Activated naive CD8-positive, alpha-beta T cell treated with anti-CD3 and anti-CD28 coated beads, Interleukin-2, amount 10 ng/mL, durations not matched to agents 7 days and 5 days (primary cell): ENCODE data around the gene ATP2B1. TPM values are rescaled to one million over a fixed set of nuclear protein-coding genes. Genes with fewer than 3 reads are reported as not detected.

ENCODE experiments used
- ATAC-seq: fragments of 150-1000 bp; cut with Tn5 transposase; one replicate; pipeline ENCODE4 v1.10.0; 2021; ENCODE audit warnings: low read depth, moderate library complexity
- POLR2A ChIA-PET: fragments of 350-600 bp; sonication (Branson Sonifier 250); formaldehyde crosslinking; loops from one replicate; lab custom pipeline; 2021; ENCODE audit warnings: antibody characterized with exemption; lab: Charles Lee
- DNase-seq: peaks from one replicate; pipeline ENCODE4 v3.0.0; 2021
- H3K27ac Mint-ChIP-seq: one replicate; pipeline ENCODE4 v1.8.0; 2022; ENCODE audit warnings: mild to moderate bottlenecking, mixed read lengths
- H3K27me3 Mint-ChIP-seq: one replicate; pipeline ENCODE4 v1.8.0; 2022; ENCODE audit warnings: mild to moderate bottlenecking, moderate library complexity, mixed read lengths
- H3K36me3 Mint-ChIP-seq: one replicate; pipeline ENCODE4 v1.8.0; 2021; ENCODE audit warnings: mild to moderate bottlenecking, mixed read lengths
- H3K4me1 Mint-ChIP-seq: one replicate; pipeline ENCODE4 v1.8.0; 2021; ENCODE audit warnings: mixed read lengths
- H3K4me3 Mint-ChIP-seq: one replicate; pipeline ENCODE4 v1.8.0; 2022; ENCODE audit warnings: mild to moderate bottlenecking, moderate library complexity, mixed read lengths
- H3K9me3 Mint-ChIP-seq: one replicate; pipeline ENCODE4 v1.8.0; 2021; ENCODE audit warnings: mixed read lengths
- total RNA-seq, 2 experiments: library from RNA; stranded (reverse); gene quantifications; one replicate each; pipeline ENCODE4 v1.2.3, GENCODE V29; 2021

The ATP2B1 gene
- total RNA-seq, 2 experiments from 2014 or later: 36.7 to 38.9 TPM

DNA sequence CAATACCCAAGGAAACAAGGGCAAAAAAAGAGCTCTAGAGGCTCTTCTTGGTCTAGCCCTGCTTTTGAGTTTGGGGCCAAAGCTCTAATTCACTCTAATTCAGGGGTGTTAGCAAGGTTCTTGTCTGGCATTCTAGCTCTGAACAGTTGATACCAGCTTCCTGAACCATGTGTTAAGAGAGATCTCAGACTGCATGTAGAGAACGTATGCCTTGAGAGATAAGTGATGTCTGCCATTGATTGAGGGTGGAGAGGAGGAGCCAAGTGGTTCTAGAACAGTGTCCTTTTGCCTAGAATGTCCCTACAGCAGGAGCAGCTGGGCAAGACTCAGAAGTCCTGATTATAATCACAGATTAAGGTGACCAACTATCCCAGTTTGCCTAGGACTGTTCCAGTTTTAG lies 164.6 kb downstream of the ATP2B1 start:
- no peaks in the 10 kb centered on the region for H3K36me3 Mint-ChIP-seq
- ATAC-seq: no peak
- H3K9me3 Mint-ChIP-seq: no peaks in the 10 kb centered on the region
- no peak overlapping the region for H3K27ac Mint-ChIP-seq
- DNase-seq: no peak
- POLR2A ChIA-PET: no interaction called here
- peaks cover 10% of the 10 kb centered on the region for H3K4me1 Mint-ChIP-seq
- H3K27me3 Mint-ChIP-seq: no peaks in the 10 kb centered on the region
- no peak overlapping the region for H3K4me3 Mint-ChIP-seq

DNA sequence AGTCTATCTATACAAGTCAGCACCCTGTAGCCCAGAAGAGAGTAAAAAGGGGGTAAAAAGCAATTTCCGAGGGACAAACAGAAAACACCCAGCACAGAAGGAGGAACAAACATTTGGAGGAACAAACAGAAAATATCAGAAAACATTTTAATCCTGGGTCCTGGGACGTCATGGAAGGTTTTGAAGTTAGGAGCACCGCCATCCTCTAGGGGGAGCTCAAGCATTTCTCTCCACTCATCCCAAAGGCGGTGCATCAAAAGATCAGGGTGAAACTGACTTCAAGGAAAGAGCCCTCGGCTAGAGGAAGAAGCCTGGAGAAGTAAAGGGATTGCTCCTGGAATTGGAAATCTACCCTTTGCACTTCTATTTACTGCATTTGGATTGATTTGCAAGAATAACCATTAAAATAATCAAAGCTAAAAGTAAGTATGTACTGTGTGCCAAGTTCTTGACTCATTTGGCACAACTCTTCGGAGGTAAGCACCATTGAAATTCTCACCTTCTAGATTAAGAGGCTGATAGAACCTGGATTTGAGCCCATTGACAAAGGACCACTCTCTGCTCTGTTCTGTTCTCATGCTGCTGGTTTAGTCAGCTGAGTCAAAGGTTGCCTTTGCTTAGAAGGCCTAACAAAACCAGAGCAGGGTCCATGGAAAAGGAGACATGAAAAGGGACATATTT lies 165.6 kb downstream of the ATP2B1 start:
- H3K9me3 Mint-ChIP-seq: no peaks in the 10 kb centered on the region
- ATAC-seq (peak; percentile 79), DNase-seq (no peak)
- no peak overlapping the region for H3K4me3 Mint-ChIP-seq
- peaks cover 10% of the 10 kb centered on the region for H3K4me1 Mint-ChIP-seq
- no peaks in the 10 kb centered on the region for H3K27me3 Mint-ChIP-seq
- no peak overlapping the region for H3K27ac Mint-ChIP-seq
- POLR2A ChIA-PET: interaction anchor here (1.2 kb wide), 1 partner anchor 166 kb away, joined by 4 read pairs; no protein-coding TSS in a partner anchor
- no peaks in the 10 kb centered on the region for H3K36me3 Mint-ChIP-seq

DNA sequence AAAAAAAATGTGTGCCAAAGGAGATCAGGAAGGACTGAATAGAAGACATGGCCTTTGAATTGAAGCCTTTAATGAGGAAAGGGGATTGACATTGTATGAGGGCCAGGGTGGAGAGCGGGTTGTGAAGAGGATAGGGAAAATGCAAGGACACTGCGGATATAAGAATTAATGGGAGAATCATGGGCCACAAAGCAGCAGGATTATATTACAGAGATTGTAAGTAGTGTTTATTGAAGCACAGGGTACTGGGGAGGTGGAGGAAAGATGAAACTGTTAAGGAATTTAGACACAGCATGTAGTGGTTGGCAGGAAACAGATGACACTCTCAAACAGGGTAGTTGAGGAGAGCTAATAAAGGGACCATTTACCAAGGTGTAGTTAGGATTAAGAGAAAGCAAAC lies 166.4 kb downstream of the ATP2B1 start:
- POLR2A ChIA-PET: interaction anchor here (1.2 kb wide), 1 partner anchor 167 kb away, joined by 4 read pairs; no protein-coding TSS in a partner anchor
- peaks cover 10% of the 10 kb centered on the region for H3K4me1 Mint-ChIP-seq
- DNase-seq (no peak), ATAC-seq (no peak)
- H3K4me3 Mint-ChIP-seq: no peak overlapping the region
- H3K9me3 Mint-ChIP-seq: no peaks in the 10 kb centered on the region
- H3K27me3 Mint-ChIP-seq: no peaks in the 10 kb centered on the region
- H3K27ac Mint-ChIP-seq: no peak overlapping the region
- no peaks in the 10 kb centered on the region for H3K36me3 Mint-ChIP-seq

DNA sequence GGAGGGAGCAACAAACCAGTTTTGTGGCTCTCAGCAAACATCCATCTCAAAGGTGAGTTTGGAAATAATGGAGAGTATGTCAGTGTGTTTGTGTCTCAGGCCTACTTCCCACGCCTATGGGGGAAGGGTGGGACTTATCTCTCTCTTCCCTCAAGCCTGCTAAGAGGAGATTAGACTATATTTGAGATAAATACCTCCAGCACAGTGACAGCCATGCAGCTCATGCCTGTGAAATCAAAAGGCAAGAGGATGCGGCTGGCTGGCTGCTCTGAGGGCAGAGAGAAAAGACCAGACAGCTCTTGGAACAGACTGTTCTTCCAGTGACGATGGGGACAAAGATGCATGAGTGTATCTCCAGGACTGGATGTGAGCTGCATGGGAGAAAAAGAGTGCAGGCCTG lies 168.1 kb downstream of the ATP2B1 start:
- DNase-seq (no peak), ATAC-seq (no peak)
- H3K9me3 Mint-ChIP-seq: no peaks in the 10 kb centered on the region
- H3K27me3 Mint-ChIP-seq: no peaks in the 10 kb centered on the region
- H3K36me3 Mint-ChIP-seq: no peaks in the 10 kb centered on the region
- no peak overlapping the region for H3K4me3 Mint-ChIP-seq
- H3K4me1 Mint-ChIP-seq: peaks cover 10% of the 10 kb centered on the region
- H3K27ac Mint-ChIP-seq: no peak overlapping the region
- POLR2A ChIA-PET: no interaction called here

DNA sequence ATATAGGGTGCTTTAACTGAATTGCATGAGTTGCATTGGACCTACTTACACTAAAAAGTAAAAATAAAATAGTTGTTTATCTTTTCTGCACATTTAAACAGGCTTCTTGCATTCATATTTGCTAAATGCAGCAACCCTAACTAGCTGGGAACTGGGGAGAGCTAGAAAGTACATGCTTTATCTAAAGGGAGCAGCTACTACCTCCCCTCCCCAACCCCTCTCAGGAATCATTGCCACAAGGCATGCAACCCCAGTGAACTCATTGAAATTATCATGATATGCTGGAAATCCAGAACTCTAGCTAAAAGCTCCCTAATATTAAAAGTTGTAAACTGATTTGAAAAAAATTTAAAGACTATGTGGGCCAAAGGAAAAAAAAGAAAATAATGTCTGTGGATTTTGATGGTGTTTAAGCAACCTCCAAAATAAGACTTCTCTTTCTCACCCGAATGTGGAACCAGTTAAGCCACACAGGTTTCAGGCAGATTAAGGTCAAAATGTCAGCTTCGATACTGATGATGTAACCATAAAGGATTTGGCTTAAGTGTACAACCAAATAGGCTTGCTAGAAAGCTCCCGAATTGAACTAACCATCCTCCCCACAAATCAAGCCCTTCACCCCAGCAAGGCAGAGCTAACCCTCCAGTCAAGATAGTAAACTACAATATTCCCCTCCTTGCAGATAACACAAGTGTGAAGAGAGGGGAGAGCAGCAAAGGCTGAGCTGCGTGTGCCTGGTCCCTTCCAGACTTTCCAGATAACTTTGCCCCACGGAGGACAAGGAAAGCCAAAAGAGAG lies 169.0 kb downstream of the ATP2B1 start:
- no peak overlapping the region for H3K4me3 Mint-ChIP-seq
- H3K27ac Mint-ChIP-seq: no peak overlapping the region
- no peaks in the 10 kb centered on the region for H3K9me3 Mint-ChIP-seq
- peaks cover 10% of the 10 kb centered on the region for H3K4me1 Mint-ChIP-seq
- H3K27me3 Mint-ChIP-seq: no peaks in the 10 kb centered on the region
- H3K36me3 Mint-ChIP-seq: peaks cover 2% of the 10 kb centered on the region
- DNase-seq: no peak
- ATAC-seq: no peak
- POLR2A ChIA-PET: interaction anchor here (1.7 kb wide), 1 partner anchor 12 kb away, joined by 4 read pairs; no protein-coding TSS in a partner anchor

DNA sequence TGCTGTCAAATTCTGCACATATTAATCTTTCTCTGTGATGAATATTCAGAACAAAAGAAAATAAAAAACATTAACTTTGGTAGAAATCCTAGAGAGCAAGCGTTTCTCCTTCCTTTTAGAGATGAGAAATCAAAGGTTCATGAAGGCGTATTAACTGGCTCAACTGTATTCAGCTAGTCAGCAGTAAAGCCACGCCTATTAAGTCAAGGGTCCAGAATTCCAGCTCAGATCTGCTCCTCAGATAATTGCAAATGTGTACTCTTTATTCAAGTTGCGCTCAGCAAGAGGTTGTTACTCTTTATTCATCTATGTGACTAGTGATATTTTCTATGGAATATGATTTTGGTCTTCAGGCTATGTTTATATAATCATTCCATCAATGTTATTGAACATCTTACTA lies 169.7 kb downstream of the ATP2B1 start:
- no peak overlapping the region for H3K4me3 Mint-ChIP-seq
- no peaks in the 10 kb centered on the region for H3K27me3 Mint-ChIP-seq
- H3K27ac Mint-ChIP-seq: no peak overlapping the region
- DNase-seq (no peak), ATAC-seq (no peak)
- POLR2A ChIA-PET: interaction anchor here (1.7 kb wide), 1 partner anchor 13 kb away, joined by 4 read pairs; no protein-coding TSS in a partner anchor
- H3K9me3 Mint-ChIP-seq: no peaks in the 10 kb centered on the region
- H3K4me1 Mint-ChIP-seq: peaks cover 10% of the 10 kb centered on the region
- peaks cover 4% of the 10 kb centered on the region for H3K36me3 Mint-ChIP-seq

Other genes with a start within 250 kb of the ATP2B1 start
- 10 to 100 TPM; 15.6 to 16.3 TPM for gene GALNT4, start 184.0 kb downstream of the ATP2B1 start, total RNA-seq
- 10 to 100 TPM; 48.0 to 48.8 TPM for gene POC1B, start 182.8 kb downstream of the ATP2B1 start, total RNA-seq